HS-27A (cell line): ENCODE data around the gene THADA.
"Not testable (repeated sequence)": the region's sequence is repeated elsewhere in the genome, so short reads cannot be mapped to it uniquely, and the experiment has no call there.

Source experiments
- DNase-seq: peaks from one replicate; pipeline ENCODE4 v3.0.0-alpha.2; 2012; ENCODE audit warnings: low read depth, missing footprints

Gene THADA

GRCh38 chr2:43207553-43208300 lies 388.1 kb downstream of the THADA start:
- DNase-seq: no peak

GRCh38 chr2:43206602-43207001 lies 389.2 kb downstream of the THADA start:
- no peak for DNase-seq

GRCh38 chr2:43203373-43203772 lies 392.5 kb downstream of the THADA start:
- DNase-seq: no peak

GRCh38 chr2:43202289-43202688 lies 393.5 kb downstream of the THADA start:
- no peak for DNase-seq

- no peak for DNase-seq
Observed at GRCh38 chr2:43201497-43201896, 394.3 kb downstream of the THADA start.

GRCh38 chr2:43201016-43201415 lies 394.8 kb downstream of the THADA start:
- no peak for DNase-seq

- DNase-seq: no peak
Observed at GRCh38 chr2:43199492-43200488, 396.0 kb downstream of the THADA start.

GRCh38 chr2:43198263-43198662 lies 397.6 kb downstream of the THADA start:
- DNase-seq: no peak

GRCh38 chr2:43197588-43197896 lies 398.3 kb downstream of the THADA start:
- DNase-seq: no peak

GRCh38 chr2:43196768-43197587 lies 398.9 kb downstream of the THADA start:
- no peak for DNase-seq

- no peak for DNase-seq
Observed at GRCh38 chr2:43194121-43194869, 401.5 kb downstream of the THADA start.

- DNase-seq: no peak
Observed at GRCh38 chr2:43193652-43194120, 402.2 kb downstream of the THADA start.

GRCh38 chr2:43192744-43193651 lies 402.8 kb downstream of the THADA start:
- DNase-seq: no peak

- DNase-seq: no peak
Observed at GRCh38 chr2:43191947-43192516, 403.8 kb downstream of the THADA start.

- no peak for DNase-seq
Observed at GRCh38 chr2:43190311-43191052, 405.4 kb downstream of the THADA start.

GRCh38 chr2:43189861-43190260 lies 406.0 kb downstream of the THADA start:
- DNase-seq: not testable (repeated sequence)

GRCh38 chr2:43188561-43189386 lies 407.1 kb downstream of the THADA start:
- no peak for DNase-seq

GRCh38 chr2:43186679-43187374 lies 409.0 kb downstream of the THADA start:
- DNase-seq: no peak
